HG02981 (cell line): ENCODE data around the gene UBASH3A.

ENCODE experiments used
- ATAC-seq: cut with Tn5 transposase; IDR thresholded peaks from one replicate; pipeline ENCODE4 v1.9.1; 2021; ENCODE audit warnings: mild to moderate bottlenecking, moderate library complexity; ENCODE audit not compliant: unreplicated experiment

The UBASH3A gene

DNA sequence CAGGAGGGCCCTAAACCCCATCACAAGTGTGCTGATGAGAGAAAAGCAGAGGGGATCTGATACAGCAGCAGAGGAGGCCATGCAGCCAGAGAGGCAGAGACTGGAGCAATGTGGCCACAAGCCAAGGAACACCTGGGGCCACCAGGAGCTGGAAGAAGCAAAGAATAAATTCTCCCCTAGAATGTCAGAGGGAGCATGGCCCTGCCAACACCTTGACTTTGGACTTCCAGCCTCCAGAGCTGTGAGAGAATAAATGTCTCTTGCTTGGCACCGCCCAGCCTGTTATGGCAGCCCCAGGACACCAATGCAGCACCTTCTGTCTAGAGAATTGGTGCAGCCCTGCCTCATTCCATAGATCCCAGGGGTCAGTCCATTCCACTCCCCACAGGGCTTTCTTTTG, 25.3 kb downstream of the UBASH3A start:
- ATAC-seq, result no peak

DNA sequence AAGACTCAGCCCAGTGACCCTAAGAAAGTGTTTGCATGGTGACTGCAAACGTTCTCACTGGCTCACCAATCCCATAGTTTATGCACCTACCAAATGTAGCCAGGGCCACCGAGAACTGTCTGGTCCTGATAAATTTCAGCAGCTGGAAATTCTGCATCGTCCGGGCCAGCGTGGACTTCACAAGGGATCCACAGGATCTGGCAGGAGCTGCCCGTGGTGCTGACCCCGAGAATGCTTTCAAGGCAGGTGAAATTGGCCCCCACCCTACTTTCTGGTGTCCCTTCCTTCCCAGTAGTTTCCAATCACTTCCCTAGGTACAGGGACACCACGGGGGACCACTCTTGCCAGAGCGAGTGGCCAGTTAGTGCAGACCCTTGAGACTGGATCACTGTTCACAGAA, 26.2 kb downstream of the UBASH3A start:
- ATAC-seq, result no peak

- ATAC-seq, result no peak
These were observed 26.8 kb downstream of the UBASH3A start for GRCh38 chr21:42430521-42430920.

DNA sequence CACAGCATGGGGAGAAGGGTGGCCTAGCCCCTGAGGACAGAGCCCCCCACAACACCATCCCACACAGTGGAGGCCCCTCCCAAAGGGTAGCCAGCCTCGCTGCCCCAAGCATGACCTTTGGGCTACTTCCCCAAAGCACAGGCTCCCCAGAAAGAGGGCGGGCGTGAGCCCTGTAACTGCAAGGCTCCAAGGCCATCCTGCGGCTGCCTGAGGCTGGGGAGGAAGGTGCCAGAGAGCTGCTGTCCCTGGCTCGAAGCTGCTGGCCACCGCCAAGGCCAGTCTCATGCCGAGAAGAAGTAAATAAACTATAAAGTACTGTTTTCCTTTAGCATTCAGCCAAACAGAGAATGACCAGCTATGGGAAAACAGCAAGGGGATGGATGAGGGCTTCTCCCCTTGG, 27.5 kb downstream of the UBASH3A start:
- no peak for ATAC-seq

DNA sequence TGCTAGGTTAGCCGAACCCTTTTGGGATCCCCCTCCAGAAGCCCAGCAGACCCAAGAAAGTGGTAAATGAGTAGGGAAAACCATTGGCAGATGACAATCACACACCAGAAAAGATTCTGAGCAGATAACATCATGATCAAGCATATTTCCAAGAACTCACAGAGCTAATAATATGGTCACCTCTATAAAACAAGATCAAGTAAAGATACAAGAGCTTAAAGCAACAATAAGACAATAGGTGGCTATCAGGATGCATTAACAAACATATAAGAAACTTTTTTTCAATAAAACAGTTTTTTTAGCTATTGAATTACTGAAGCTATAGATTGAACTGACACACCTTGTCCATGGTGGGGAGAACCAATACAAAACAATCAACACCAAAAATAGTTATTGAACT, 29.0 kb downstream of the UBASH3A start:
- no peak for ATAC-seq

GRCh38 chr21:42433946-42434551, 30.3 kb downstream of the UBASH3A start:
- no peak for ATAC-seq

- ATAC-seq, result no peak
These were observed 31.2 kb downstream of the UBASH3A start for GRCh38 chr21:42434884-42435283.

- ATAC-seq, result no peak
These were observed 31.7 kb downstream of the UBASH3A start for GRCh38 chr21:42435401-42435800.

DNA sequence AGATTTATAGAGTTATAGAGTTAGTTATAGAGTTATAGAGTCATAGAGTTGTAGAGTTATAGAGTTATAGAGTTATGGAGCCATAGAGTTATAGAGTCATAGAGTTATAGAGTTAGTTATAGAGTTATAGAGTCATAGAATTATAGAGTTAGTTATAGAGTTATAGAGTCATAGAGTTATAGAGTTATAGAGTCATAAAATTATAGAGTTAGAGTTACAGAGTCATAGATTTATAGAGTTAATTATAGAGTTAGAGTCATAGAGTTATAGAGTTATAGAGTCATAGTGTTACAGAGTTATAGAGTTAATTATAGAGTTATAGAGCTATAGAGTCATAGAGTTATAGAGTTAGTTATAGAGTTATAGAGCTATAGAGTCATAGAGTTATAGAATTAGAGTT, 32.1 kb downstream of the UBASH3A start:
- no peak for ATAC-seq

DNA sequence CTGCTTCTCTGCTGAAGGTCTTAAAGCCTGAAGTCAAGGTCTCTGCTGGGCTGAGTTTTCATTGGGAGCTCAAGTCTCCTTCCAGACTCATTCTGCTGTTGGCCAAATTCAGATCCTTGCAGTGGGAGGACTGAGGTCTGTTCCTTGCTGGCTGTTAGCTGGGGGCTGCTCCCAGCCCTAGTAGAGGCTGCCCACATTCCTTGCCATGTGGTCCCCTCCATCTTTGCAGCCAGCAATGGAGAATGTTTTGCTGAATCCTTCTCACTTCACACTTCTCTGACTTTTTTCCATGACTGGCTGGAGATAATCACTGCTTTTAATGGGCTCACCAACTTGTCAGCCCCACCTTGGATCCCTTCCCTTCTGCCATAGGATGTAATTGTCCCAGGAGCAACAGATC, 33.2 kb downstream of the UBASH3A start:
- no peak for ATAC-seq

GRCh38 chr21:42437786-42438185, 34.1 kb downstream of the UBASH3A start:
- no peak for ATAC-seq

GRCh38 chr21:42438316-42439205, 34.9 kb downstream of the UBASH3A start:
- no peak for ATAC-seq

GRCh38 chr21:42439284-42440186, 35.8 kb downstream of the UBASH3A start:
- ATAC-seq, result no peak

DNA sequence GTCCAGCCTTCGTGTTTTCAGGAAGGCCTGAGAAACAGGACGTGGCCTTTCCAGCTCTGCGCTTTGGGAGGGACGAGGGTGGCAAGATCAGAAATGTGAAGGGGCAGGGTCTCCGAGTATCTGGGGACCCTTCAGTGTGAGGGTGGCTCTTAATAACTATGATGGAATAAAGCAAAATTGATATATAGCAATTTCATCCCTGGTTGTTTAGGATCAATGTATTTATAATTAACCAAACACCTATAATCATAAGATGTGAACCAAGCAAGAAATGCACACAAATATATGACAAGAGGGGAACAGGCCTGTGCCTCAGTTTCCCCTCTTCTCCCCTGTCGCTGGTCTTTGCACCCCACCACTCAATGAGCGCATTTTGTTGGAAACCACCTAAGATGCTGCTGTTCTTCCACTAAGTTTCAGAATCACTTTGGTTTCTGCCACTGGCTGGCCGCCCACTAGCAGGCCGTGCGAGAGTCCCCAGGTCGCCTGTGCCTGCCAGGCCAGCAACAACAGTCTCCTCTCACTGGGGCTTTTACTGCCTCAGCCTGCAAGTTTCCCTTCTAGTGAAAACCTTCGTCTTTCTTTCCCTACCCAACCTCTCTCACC, 36.6 kb downstream of the UBASH3A start:
- ATAC-seq, result no peak

DNA sequence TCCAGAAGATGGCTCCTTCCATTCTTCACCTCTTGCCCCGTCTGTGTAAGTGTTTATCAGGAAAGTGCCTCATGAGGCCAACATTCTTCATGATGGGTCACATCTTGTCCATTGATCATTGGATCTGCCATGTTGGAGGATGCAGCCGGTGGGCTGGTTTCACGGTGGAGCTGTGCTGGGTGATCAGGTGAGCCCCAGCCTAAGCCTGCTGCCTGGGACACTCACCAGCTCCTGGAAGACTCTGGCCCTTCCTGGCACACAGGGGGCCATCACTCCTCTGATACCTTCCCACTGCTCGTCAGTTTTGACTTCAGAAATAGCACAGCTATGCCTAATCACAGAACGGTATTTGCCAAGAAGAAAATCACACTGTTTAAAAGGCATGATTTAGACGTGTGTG, 38.3 kb downstream of the UBASH3A start:
- ATAC-seq, result no peak

GRCh38 chr21:42443181-42443785, 39.6 kb downstream of the UBASH3A start:
- ATAC-seq, result no peak

DNA sequence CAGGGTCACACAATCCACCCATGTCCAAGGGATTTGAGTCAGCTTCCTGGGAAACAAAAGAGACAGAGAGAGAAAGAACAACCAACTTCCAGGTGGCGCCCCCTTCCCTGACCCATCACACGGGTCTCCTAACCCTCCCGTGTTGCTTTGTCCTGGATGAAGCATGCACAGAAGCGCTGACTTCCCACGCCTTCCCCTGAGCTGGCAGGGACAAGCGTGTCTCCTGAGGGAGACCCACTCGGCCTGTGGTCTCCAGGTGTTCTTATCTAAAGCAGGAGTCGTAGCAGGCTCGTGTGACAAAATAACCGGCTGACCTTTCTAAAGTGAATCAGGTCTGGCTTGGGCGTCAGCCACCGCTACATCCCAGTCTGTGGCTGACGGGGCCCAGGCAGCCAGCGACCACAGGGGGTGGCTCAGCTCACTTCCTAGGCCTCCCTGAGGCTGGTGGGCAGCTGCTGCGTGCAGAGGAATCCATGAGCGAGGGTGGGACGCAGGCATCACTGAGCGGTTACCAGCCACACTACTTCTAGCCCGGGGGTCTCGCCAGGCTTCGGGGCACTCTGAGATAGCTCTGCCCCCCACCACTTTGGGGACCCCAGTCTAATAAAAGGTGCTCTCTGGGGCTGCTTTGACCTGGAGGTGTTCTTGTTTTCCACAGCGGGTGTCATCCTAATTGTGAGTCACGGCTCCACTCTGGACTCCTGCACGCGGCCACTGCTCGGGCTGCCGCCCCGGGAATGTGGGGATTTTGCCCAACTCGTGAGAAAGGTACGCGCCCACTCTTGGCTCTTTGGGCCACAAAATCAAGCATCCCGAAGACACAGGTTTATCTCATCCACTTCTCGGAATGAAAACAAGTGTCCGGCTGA, 40.4 kb downstream of the UBASH3A start:
- no peak for ATAC-seq

DNA sequence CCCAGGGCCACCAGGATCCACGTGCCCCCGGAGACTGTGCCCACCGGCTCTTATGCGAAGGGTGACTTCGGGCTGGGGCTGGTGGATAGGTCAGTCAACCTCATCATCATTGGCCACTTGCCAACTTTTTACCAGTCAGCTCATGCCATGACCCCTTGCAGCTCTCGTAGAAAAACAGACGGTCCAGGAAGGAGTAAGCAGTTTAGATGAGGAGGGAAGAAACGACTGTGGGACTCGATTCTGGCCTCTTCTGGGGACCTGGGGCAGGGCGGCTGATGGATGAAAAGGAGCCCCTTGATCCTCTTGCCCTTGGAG, 41.0 kb downstream of the UBASH3A start:
- ATAC-seq, result no peak

GRCh38 chr21:42445311-42445710, 41.6 kb downstream of the UBASH3A start:
- no peak for ATAC-seq

DNA sequence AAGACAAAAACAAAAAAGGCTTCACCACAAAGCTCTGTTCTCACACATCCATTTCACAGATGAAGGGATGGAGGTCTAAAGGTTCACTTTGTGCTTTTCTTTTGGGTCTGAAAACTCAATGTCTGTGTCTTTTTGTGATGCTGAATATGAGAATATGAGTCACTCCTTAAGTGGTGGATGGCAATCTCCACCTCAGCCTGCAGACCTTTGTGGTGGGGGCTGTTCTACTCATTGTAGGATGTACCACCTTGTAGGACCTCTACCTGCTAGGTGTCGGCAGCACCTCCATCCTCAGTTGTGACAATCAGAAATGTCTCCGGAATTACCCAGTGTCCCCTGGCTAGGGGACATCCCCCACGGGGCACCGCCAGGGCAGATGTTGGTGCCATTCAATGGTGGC, 42.8 kb downstream of the UBASH3A start:
- no peak for ATAC-seq
